OCI-LY7 (cell line): Measurements from ENCODE around the gene SIK2. TPM values are rescaled to one million over a fixed set of nuclear protein-coding genes. Genes with fewer than 3 reads are reported as not detected.
"Not testable (repeated sequence)": the region's sequence is repeated elsewhere in the genome, so short reads cannot be mapped to it uniquely, and the experiment has no call there.

Experiments
- BruUV-seq: library from RNA; stranded (reverse); fragments of 400-500 nt; replicated peaks from 2 replicates; lab custom pipeline; 2021; lab: Mats Ljungman, UMichigan
- CTCF ChIA-PET: fragments of 300-600 bp; sonication (Branson Sonifier 250); formaldehyde crosslinking; loops from one replicate; lab custom pipeline; 2022; ENCODE audit warnings: antibody characterized with exemption; ENCODE audit not compliant: unreplicated experiment; lab: Charles Lee
- POLR2A ChIA-PET: fragments of 300-600 bp; sonication (Branson Sonifier 250); formaldehyde crosslinking; loops from one replicate; lab custom pipeline; 2022; ENCODE audit warnings: antibody characterized with exemption; lab: Charles Lee
- DNase-seq: peaks from one replicate; pipeline ENCODE4 v3.0.0-alpha.2; 2015; ENCODE audit warnings: low spot score
- H2AFZ ChIP-seq: fragments of 200-600 bp; sonication (generic), shearing (Covaris generic); 2 replicates; pipeline ENCODE4 v1.6.1; 2014; ENCODE audit warnings: mild to moderate bottlenecking, antibody characterized with exemption, low read length, moderate library complexity
- H3K27ac ChIP-seq: fragments of 200-600 bp; sonication (generic); 2 replicates; pipeline ENCODE4 v1.5.1; 2014; ENCODE audit warnings: mixed run types, low read depth, mild to moderate bottlenecking, moderate library complexity, low read length, inconsistent platforms; ENCODE audit not compliant: poor library complexity, severe bottlenecking
- H3K36me3 ChIP-seq: fragments of 200-600 bp; sonication (generic); 2 replicates; pipeline ENCODE4 v1.6.1; 2014; ENCODE audit warnings: mild to moderate bottlenecking, antibody characterized with exemption, low read length, moderate library complexity, mixed read lengths; ENCODE audit not compliant: insufficient read depth
- H3K4me1 ChIP-seq: fragments of 200-600 bp; sonication (generic); 2 replicates; pipeline ENCODE4 v1.5.1; 2014; ENCODE audit warnings: mild to moderate bottlenecking, low read length; ENCODE audit not compliant: insufficient read depth, poor library complexity, severe bottlenecking
- H3K4me2 ChIP-seq: fragments of 200-600 bp; sonication (generic); 2 replicates; pipeline ENCODE4 v1.6.1; 2014; ENCODE audit warnings: mild to moderate bottlenecking, low read length
- H3K4me3 ChIP-seq: fragments of 200-600 bp; sonication (generic); 2 replicates; pipeline ENCODE4 v1.5.1; 2014; ENCODE audit warnings: mild to moderate bottlenecking, low read depth, low read length; ENCODE audit not compliant: poor library complexity, severe bottlenecking
- H3K79me2 ChIP-seq: fragments of 200-600 bp; sonication (generic); 2 replicates; pipeline ENCODE4 v1.6.1; 2016; ENCODE audit warnings: low read depth, mild to moderate bottlenecking, low read length, moderate library complexity, mixed read lengths; ENCODE audit not compliant: insufficient read depth
- H3K9me2 ChIP-seq: fragments of 200-600 bp; sonication (generic); 2 replicates; pipeline ENCODE4 v1.6.1; 2016; ENCODE audit warnings: mild to moderate bottlenecking, low read length, mixed read lengths; ENCODE audit not compliant: insufficient read depth
- H3K9me3 ChIP-seq: fragments of 200-600 bp; sonication (generic); 2 replicates; pipeline ENCODE4 v1.6.1; 2014; ENCODE audit warnings: mild to moderate bottlenecking, mixed run types, low read length, mixed read lengths
- H4K20me1 ChIP-seq: fragments of 200-600 bp; sonication (generic); 2 replicates; pipeline ENCODE4 v1.6.1; 2014; ENCODE audit warnings: mild to moderate bottlenecking, antibody characterized with exemption, low read length, moderate library complexity, mixed read lengths; ENCODE audit not compliant: insufficient read depth
- EZH2phosphoT487 ChIP-seq: fragments of 200-600 bp; sonication (generic); IDR thresholded peaks from 2 replicates; pipeline ENCODE4 v1.6.1; 2018; ENCODE audit warnings: low read depth, borderline replicate concordance, mild to moderate bottlenecking, mixed run types, antibody characterized with exemption, low read length, moderate library complexity, mixed read lengths
- intact Hi-C: fragments of 100-400 bp; cut with micrococcal nuclease; formaldehyde crosslinking; loops from one replicate; pipeline ENCODE4 v1.10.0; 2022; ENCODE audit not compliant: unreplicated experiment
- total RNA-seq, 2 experiments: library from RNA; depleted of rRNA in 1 of 2; stranded (reverse); fragments of >200 nt in 1 of 2; shearing (Covaris generic) in 1 of 2; gene quantifications; 2 replicates each; pipeline ENCODE4 v1.2.3, GENCODE V29; 2014 to 2022
- TF ChIP-seq, protein P1 (sequence below): fragments of 200-600 bp; sonication (generic); conservative IDR thresholded peaks from 2 replicates; pipeline ENCODE4 v1.5.1; 2014; ENCODE audit warnings: mild to moderate bottlenecking, antibody characterized with exemption, low read length, moderate library complexity, mixed read lengths

The SIK2 gene
- total RNA-seq, 2 experiments from 2014 or later = 9.8 to 16.9 TPM

DNA sequence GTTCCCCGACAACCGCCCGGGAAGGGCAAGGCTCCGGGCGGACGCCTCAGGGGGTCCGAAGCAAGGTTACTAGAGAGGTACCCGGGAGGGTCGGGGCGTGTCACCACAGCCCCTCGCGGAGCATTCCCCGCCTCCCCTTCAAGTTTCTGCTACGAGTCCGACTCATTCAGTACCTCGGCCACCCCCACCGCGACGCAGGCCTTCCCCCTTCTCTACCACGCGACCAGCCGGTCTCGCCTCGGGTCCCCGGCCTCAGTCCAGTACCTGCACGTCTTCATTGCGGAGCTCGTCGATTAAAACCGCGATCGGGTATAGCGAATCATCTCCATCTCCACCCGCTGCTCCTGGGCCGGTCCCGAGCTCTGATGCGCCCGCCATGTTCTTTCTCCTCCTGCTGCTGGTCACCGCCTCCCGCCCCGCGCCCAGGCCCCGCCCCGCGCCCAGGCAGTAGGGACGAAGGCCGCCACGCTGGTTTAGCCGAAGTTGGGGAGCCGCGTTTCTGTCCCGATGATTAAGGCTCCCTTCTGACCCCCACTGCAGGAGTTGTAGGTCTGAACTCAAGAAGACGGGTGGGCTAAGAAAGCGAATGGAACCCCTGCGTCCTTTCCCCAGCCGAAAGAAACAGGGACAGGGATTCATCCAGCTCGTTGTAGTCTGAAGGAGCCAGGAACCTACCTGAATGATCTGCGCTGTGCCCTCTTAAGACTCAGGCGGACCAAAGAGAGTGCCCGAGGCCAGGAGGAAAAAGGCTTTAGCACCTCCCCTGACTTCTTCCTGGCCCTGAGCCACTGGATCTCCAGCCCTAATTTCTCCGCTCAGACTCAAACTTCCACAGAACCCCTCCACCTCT is 164.0 kb downstream of the SIK2 start, which contains the start of gene PPP2R1B:
PPP2R1B (minus strand) TSS at position 406 of the 850 bp plus-strand sequence; CDS start at position 378, 28 bp downstream.
- CTCF ChIA-PET = interaction anchor here (0.5 to 1.6 kb wide), 3 partner anchors 10 to 162 kb away, joined by 3 read pairs; no protein-coding TSS in a partner anchor
- intact Hi-C loops = loop anchor here (1.0 kb wide), 1 partner anchor 164 kb away; the partner anchor contains the start of gene SIK2
- Histone ChIP-seq H3K4me2 (peak within 1 kb of the TSS; percentile 91), H3K4me1 (peaks cover 17% of the 10 kb centered on the region), H3K9me2 (no peaks in the 10 kb centered on the region), H3K4me3 (peak within 1 kb of the TSS; percentile 88), H3K9me3 (no peaks in the 10 kb centered on the region), H3K27ac (peak within 1 kb of the TSS; percentile 35), H3K36me3 (peaks cover 36% of the 10 kb centered on the region), H2AFZ (peak within 1 kb of the TSS; percentile 97), H3K79me2 (peaks cover 23% of the 10 kb centered on the region), H4K20me1 (peaks cover 11% of the 10 kb centered on the region; the same call in 1 of the 2 replicates)
- POLR2A ChIA-PET = interaction anchor here (0.7 to 5.7 kb wide), 15 partner anchors 8 to 307 kb away, joined by 3 to 52 read pairs (median 4); partner anchors contain the start of gene SIK2
- TSS peak; percentile 87 for BruUV-seq
- peak; percentile 74 for DNase-seq
- TF ChIP-seq EZH2phosphoT487 = no peak
- TF ChIP-seq, protein P1, sequence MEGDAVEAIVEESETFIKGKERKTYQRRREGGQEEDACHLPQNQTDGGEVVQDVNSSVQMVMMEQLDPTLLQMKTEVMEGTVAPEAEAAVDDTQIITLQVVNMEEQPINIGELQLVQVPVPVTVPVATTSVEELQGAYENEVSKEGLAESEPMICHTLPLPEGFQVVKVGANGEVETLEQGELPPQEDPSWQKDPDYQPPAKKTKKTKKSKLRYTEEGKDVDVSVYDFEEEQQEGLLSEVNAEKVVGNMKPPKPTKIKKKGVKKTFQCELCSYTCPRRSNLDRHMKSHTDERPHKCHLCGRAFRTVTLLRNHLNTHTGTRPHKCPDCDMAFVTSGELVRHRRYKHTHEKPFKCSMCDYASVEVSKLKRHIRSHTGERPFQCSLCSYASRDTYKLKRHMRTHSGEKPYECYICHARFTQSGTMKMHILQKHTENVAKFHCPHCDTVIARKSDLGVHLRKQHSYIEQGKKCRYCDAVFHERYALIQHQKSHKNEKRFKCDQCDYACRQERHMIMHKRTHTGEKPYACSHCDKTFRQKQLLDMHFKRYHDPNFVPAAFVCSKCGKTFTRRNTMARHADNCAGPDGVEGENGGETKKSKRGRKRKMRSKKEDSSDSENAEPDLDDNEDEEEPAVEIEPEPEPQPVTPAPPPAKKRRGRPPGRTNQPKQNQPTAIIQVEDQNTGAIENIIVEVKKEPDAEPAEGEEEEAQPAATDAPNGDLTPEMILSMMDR = no peak

DNA sequence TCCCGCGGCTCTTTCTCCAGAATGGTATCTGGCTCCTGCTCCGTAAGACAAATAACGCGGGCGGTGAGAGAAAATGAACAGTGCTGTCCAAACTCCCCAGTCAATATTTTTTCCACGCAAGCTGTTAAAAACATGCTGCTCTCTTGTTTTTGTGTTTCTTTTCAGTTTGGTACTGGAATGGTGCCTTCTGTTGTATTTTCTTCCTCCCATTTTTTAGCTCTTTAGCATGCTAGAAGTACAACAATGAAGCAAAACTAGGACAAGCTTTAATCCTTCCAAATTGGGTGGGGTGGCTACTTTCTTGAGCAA is 164.5 kb downstream of the SIK2 start:
- no peak for DNase-seq
- peaks cover 30% of the 10 kb centered on the region for H3K36me3 ChIP-seq
- CTCF ChIA-PET = interaction anchor here (0.9 to 1.6 kb wide), 2 partner anchors 10 to 162 kb away, joined by 3 read pairs; no protein-coding TSS in a partner anchor
- H3K79me2 ChIP-seq = peaks cover 23% of the 10 kb centered on the region
- H3K9me3 ChIP-seq = no peaks in the 10 kb centered on the region
- intact Hi-C loops = loop anchor here (1.0 kb wide), 1 partner anchor 164 kb away; the partner anchor contains the start of gene SIK2
- H3K4me2 ChIP-seq = peak overlapping the region; percentile 91
- TF ChIP-seq EZH2phosphoT487 = no peak
- peaks cover 17% of the 10 kb centered on the region for H3K4me1 ChIP-seq
- H3K9me2 ChIP-seq = no peaks in the 10 kb centered on the region
- BruUV-seq = no TSS peak
- POLR2A ChIA-PET = interaction anchor here (0.6 to 5.7 kb wide), 10 partner anchors 10 to 200 kb away, joined by 3 to 52 read pairs (median 4); partner anchors contain the start of gene SIK2
- H3K4me3 ChIP-seq = peak overlapping the region; percentile 88
- peak overlapping the region; percentile 97 for H2AFZ ChIP-seq
- H3K27ac ChIP-seq = no peak overlapping the region
- H4K20me1 ChIP-seq = peaks cover 11% of the 10 kb centered on the region; the same call in 1 of the 2 replicates

DNA sequence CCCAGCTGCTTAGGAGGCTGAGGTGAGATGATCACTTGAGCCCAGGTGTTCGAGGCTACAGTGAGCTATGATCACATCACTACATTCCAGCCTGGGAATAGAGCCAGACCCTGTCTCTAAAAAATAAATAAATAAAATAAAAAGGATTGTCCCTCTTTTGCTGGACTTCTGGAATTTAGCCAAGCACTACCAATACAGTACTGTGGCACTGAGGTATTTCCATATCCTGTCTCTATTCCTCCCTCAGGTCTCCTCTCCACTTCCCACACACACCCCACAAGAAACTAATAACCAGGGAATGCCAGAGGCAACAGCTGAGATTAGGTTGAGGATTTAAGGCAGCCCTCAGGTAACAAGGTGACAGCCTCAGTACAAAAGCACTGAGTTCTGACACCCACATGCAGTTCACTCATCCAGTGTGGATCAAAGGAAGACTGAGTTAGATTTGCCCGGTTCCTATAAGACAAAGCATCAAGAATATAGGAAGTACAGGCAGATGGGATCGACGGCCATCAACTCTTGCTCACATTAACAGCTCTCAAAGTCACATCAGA is 168.4 kb downstream of the SIK2 start:
- no peak overlapping the region for H3K27ac ChIP-seq
- POLR2A ChIA-PET = interaction anchor here (0.6 to 1.1 kb wide), 2 partner anchors 155 to 168 kb away, joined by 3 to 4 read pairs; partner anchors contain the start of gene SIK2
- no TSS peak for BruUV-seq
- no peak overlapping the region for H3K4me2 ChIP-seq
- H3K4me1 ChIP-seq = peaks cover 15% of the 10 kb centered on the region
- TF ChIP-seq, protein P1 = no peak
- TF ChIP-seq EZH2phosphoT487 = no peak
- no peak overlapping the region for H2AFZ ChIP-seq
- CTCF ChIA-PET = no interaction called here
- no peaks in the 10 kb centered on the region for H3K9me3 ChIP-seq
- DNase-seq = no peak
- no peaks in the 10 kb centered on the region for H3K9me2 ChIP-seq
- intact Hi-C loops = no loop called here
- H3K36me3 ChIP-seq = no peaks in the 10 kb centered on the region
- H3K4me3 ChIP-seq = no peak overlapping the region
- peaks cover 4% of the 10 kb centered on the region; the same call in 1 of the 2 replicates for H3K79me2 ChIP-seq
- no peaks in the 10 kb centered on the region for H4K20me1 ChIP-seq

DNA sequence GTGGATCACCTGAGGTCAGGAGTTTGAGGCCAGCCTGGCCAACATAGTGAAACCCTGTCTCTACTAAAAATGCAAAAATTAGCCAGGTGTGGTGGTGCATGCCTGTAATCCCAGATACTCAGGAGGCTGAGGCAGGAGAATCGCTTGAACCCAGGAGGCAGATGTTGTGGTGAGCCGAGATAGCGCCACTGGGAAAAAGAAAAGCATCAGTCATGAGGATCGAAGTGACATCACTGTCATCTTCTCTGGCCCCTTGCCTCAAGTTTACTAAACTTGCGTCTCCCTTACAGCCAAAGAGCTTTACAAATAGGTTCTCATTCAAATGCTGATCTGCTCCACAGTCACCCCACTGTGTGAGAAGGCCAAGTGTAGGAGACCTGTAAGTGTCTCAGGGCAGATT is 169.0 kb downstream of the SIK2 start:
- H3K27ac ChIP-seq, H3K9me3 ChIP-seq, intact Hi-C loops, DNase-seq, H4K20me1 ChIP-seq, H2AFZ ChIP-seq, BruUV-seq, H3K9me2 ChIP-seq, H3K36me3 ChIP-seq, H3K4me2 ChIP-seq, H3K79me2 ChIP-seq, CTCF ChIA-PET, H3K4me3 ChIP-seq: not testable (repeated sequence)
- POLR2A ChIA-PET = interaction anchor here (0.6 to 0.8 kb wide), 3 partner anchors 9 to 331 kb away, joined by 3 to 4 read pairs (median 4); no protein-coding TSS in a partner anchor
- H3K4me1 ChIP-seq = peaks cover 21% of the 10 kb centered on the region
